K562 (cell line): ENCODE results near the gene TMEM270. TPM values are rescaled to one million over a fixed set of nuclear protein-coding genes. Genes with fewer than 3 reads are reported as not detected.

Source experiments
- ATAC-seq: fragments of 200-7000 bp; cut with Tn5 transposase; 3 replicates; pipeline ENCODE4 v1.9.1; 2020; ENCODE audit warnings: moderate library complexity
- BruUV-seq: library from RNA; stranded (reverse); fragments of 400-500 nt; replicated peaks from 2 replicates; lab custom pipeline; 2021; lab: Mats Ljungman, UMichigan
- CTCF ChIA-PET: fragments of 300-600 bp; formaldehyde crosslinking; extraction: SDS; loops from one replicate; lab custom pipeline; 2021; ENCODE audit warnings: low intra/inter-chr PET ratio; lab: Yijun Ruan, JAX
- POLR2A ChIA-PET: fragments of 300-600, 350-650 bp; sonication (Branson Sonifier 250); formaldehyde crosslinking; extraction: SDS; loops from one replicate; lab custom pipeline; 2021; ENCODE audit warnings: antibody characterized with exemption, inconsistent platforms; lab: Yijun Ruan, JAX
- DNase-seq, 4 experiments: peaks; one replicate each; pipeline versions ENCODE4 v3.0.0 to v3.0.0-alpha.2; 2011 to 2018; ENCODE audit warnings: low spot score in 3 of 4, mixed read lengths in 3 of 4; ENCODE audit errors: extremely low read depth in 1 of 4
- FAIRE-seq: peaks from 2 replicates; lab custom pipeline; 2011; peaks lifted over from hg19 to GRCh38; lab: Jason Lieb, UNC
- H2AFZ ChIP-seq: 2 replicates; pipeline ENCODE4 v1.6.0; 2011; ENCODE audit warnings: low read depth, low read length, control low read depth, inconsistent platforms
- H3K27ac ChIP-seq: fragments of 200-600 bp; 3 replicates; pipeline ENCODE4 v1.8.0; 2011; ENCODE audit warnings: low read depth, mild to moderate bottlenecking, control low read depth, inconsistent platforms, low read length, moderate library complexity, mixed read lengths; ENCODE audit errors: extremely low read depth
- H3K27me3 ChIP-seq, 2 experiments: fragments of 300-600 bp in 1 of 2; 2 replicates in 1 of 2; 3 replicates in 1 of 2; pipeline versions ENCODE4 v1.6.0 to v1.8.0; 2011; ENCODE audit warnings: inconsistent platforms in 2 of 2, low read length in 2 of 2, mild to moderate bottlenecking in 1 of 2, mixed read lengths in 1 of 2, moderate library complexity in 1 of 2; ENCODE audit not compliant: control insufficient read depth in 2 of 2, insufficient read depth in 2 of 2
- H3K36me3 ChIP-seq: fragments of 300-600 bp; 3 replicates; pipeline ENCODE4 v1.8.0; 2011; ENCODE audit warnings: mild to moderate bottlenecking, low read length, inconsistent platforms; ENCODE audit not compliant: control insufficient read depth, insufficient read depth
- H3K4me1 ChIP-seq, 2 experiments: fragments of 200-600 bp in 1 of 2; replicated peaks in 1 of 2; 2 replicates in 1 of 2; 3 replicates in 1 of 2; pipeline versions ENCODE4 v1.5.1 to v1.8.0; 2011; ENCODE audit warnings: inconsistent platforms in 2 of 2, low read length in 2 of 2, mild to moderate bottlenecking in 1 of 2, mixed read lengths in 1 of 2, moderate library complexity in 1 of 2; ENCODE audit not compliant: control insufficient read depth in 2 of 2, insufficient read depth in 2 of 2
- H3K4me2 ChIP-seq: 2 replicates; pipeline ENCODE4 v1.6.1; 2011; ENCODE audit warnings: low read length, control low read depth, inconsistent platforms, mixed read lengths; ENCODE audit not compliant: insufficient read depth
- H3K4me3 ChIP-seq: fragments of 200-600 bp; sonication (generic), shearing (Covaris generic); 2 replicates; pipeline ENCODE4 v1.5.1; 2016; ENCODE audit warnings: control low read depth, inconsistent platforms
- H3K79me2 ChIP-seq: fragments of 200-600 bp; 3 replicates; pipeline ENCODE4 v1.8.0; 2011; ENCODE audit warnings: low read length, inconsistent platforms; ENCODE audit not compliant: control insufficient read depth, insufficient read depth
- H3K9ac ChIP-seq, 2 experiments: 2 replicates each; pipeline versions ENCODE4 v1.6.0 to v1.6.1; 2011; ENCODE audit warnings: low read depth in 2 of 2, low read length in 2 of 2, control low read depth in 1 of 2, inconsistent platforms in 1 of 2, mild to moderate bottlenecking in 1 of 2, mixed read lengths in 1 of 2; ENCODE audit not compliant: insufficient read depth in 1 of 2
- H3K9me1 ChIP-seq: one replicate; pipeline ENCODE4 v1.6.0; 2011; ENCODE audit warnings: inconsistent platforms, mild to moderate bottlenecking, low read length, moderate library complexity; ENCODE audit not compliant: control insufficient read depth, insufficient read depth
- H3K9me3 ChIP-seq: replicated peaks from 2 replicates; pipeline ENCODE4 v1.5.1; 2011; ENCODE audit warnings: low read depth, low read length, inconsistent platforms; ENCODE audit not compliant: control insufficient read depth, insufficient read depth
- H4K20me1 ChIP-seq: replicated peaks from 2 replicates; pipeline ENCODE4 v1.6.1; 2011; ENCODE audit warnings: low read length, inconsistent platforms, mixed read lengths; ENCODE audit not compliant: control insufficient read depth, insufficient read depth
- CBX3 ChIP-seq, 2 experiments: IDR thresholded peaks; 1 replicate in 1 of 2; 2 replicates in 1 of 2; pipeline ENCODE4 v1.6.1; 2012; ENCODE audit warnings: inconsistent platforms in 2 of 2, low read length in 2 of 2, borderline replicate concordance in 1 of 2, control low read depth in 1 of 2
- ELK1 ChIP-seq: sonication (generic); formaldehyde crosslinking; IDR thresholded peaks from 2 replicates; pipeline ENCODE4 v1.8.1; 2022; ENCODE audit warnings: missing genetic modification reagents
- HES1 ChIP-seq: fragments of 450-650 bp; IDR thresholded peaks from 2 replicates; pipeline ENCODE4 v1.6.1; 2016; ENCODE audit warnings: low read depth, mild to moderate bottlenecking, moderate library complexity
- MNT ChIP-seq, 2 experiments: fragments of 450-650 bp; conservative IDR thresholded peaks; 2 replicates each; pipeline ENCODE4 v1.6.1; 2017; ENCODE audit warnings: mild to moderate bottlenecking in 2 of 2, moderate library complexity in 2 of 2
- NFRKB ChIP-seq: fragments of 450-650 bp; IDR thresholded peaks from 2 replicates; pipeline ENCODE4 v1.6.1; 2016; ENCODE audit warnings: low read depth
- PHF8 ChIP-seq: fragments of 200-600 bp; sonication (generic); IDR thresholded peaks from 2 replicates; pipeline ENCODE4 v1.6.1; 2012; ENCODE audit warnings: mixed run types, mild to moderate bottlenecking, inconsistent platforms, low read length, moderate library complexity, borderline replicate concordance
- POLR2G ChIP-seq: fragments of 200-400 bp; formaldehyde crosslinking; IDR thresholded peaks from 2 replicates; pipeline ENCODE4 v1.6.1; 2017; ENCODE audit warnings: low read depth, mild to moderate bottlenecking, antibody characterized with exemption, low read length, moderate library complexity
- TCF7 ChIP-seq: sonication (generic); IDR thresholded peaks from 2 replicates; pipeline ENCODE4 v1.6.1; 2016; ENCODE audit warnings: antibody characterized with exemption, borderline replicate concordance
- ZNF232 ChIP-seq: sonication (generic); formaldehyde crosslinking; IDR thresholded peaks from 2 replicates; pipeline ENCODE4 v1.8.0; 2022; ENCODE audit warnings: mild to moderate bottlenecking, missing genetic modification reagents
- ZNF764 ChIP-seq: fragments of 250-450 bp; sonication (Bioruptor Pico); IDR thresholded peaks from 2 replicates; pipeline ENCODE4 v1.4.0; 2020; ENCODE audit warnings: low read depth, mild to moderate bottlenecking, moderate library complexity
- ZNF79 ChIP-seq: fragments of 250-450 bp; sonication (Bioruptor Pico); IDR thresholded peaks from 2 replicates; pipeline ENCODE4 v1.4.0; 2020; ENCODE audit warnings: low read depth, mild to moderate bottlenecking, moderate library complexity
- WGBS: fragments of 100-300 bp; shearing (Covaris generic); methylation state at CpG from one replicate; pipeline ENCODE4 v1.1.6; 2016; ENCODE audit warnings: low coverage, mixed read lengths; ENCODE audit not compliant: insufficient coverage; ENCODE audit errors: missing lambda C conversion rate; 5-methylcytosine and 5-hydroxymethylcytosine counted together
- in situ Hi-C: fragments of 300-500 bp; cut with MboI; formaldehyde crosslinking; loops from 4 replicates; pipeline ENCODE4 v1.15.0; 2018; ENCODE audit warnings: inconsistent platforms, mixed read lengths
- intact Hi-C: fragments of 100-400 bp; cut with micrococcal nuclease; formaldehyde crosslinking; loops from 2 replicates; pipeline ENCODE4 v1.14.2; 2022
- polyA plus RNA-seq, 8 experiments: library from polyadenylated mRNA; depleted of rRNA in 4 of 8; stranded (reverse) in 5 of 8; unstranded in 3 of 8; fragments of >200 nt; fragmentation: Nextera tagmentation in 2 of 8; fragmentation: Illumina TruSeq in 1 of 8; extraction: Ambion mirVana in 2 of 8; extraction: Trizol in 1 of 8; gene quantifications; 2 replicates each; pipeline versions ENCODE4 v1.2.1 to v1.2.3, GENCODE V29; 2011 to 2014; ENCODE audit warnings: inconsistent platforms in 1 of 8, missing spikeins in 1 of 8
- total RNA-seq, 7 experiments: library from RNA; depleted of rRNA in 6 of 7; stranded (reverse); fragments of >200 nt in 6 of 7; fragmentation: Illumina TruSeq in 2 of 7; extraction: Trizol in 2 of 7; gene quantifications; 2 replicates each; pipeline versions ENCODE4 v1.2.1 to v1.2.3, GENCODE V29; 2011 to 2021; ENCODE audit warnings: low replicate concordance in 1 of 7

TMEM270 gene
- total and polyA plus RNA-seq, 9 of the 15 experiments (the other 6 are each of a cell fraction or from before 2014, with no cell fraction given), result not detected

- intact Hi-C loops, result no loop called here
- DNase-seq (no peak), FAIRE-seq (no peak), ATAC-seq (no peak)
- Histone ChIP-seq H3K4me1 (peaks cover 8 to 23% of the 10 kb centered on the region in 2 experiments; a peak in 4 of 5 replicates), H3K36me3 (no peaks in the 10 kb centered on the region), H3K27me3 (peaks cover 0 to 38% of the 10 kb centered on the region in 2 experiments; a peak in 2 of 5 replicates), H3K9ac (no peak overlapping the region), H3K9me1 (no peaks in the 10 kb centered on the region), H3K4me2 (no peak overlapping the region), H3K9me3 (no peaks in the 10 kb centered on the region), H2AFZ (no peak overlapping the region), H3K79me2 (no peaks in the 10 kb centered on the region), H4K20me1 (0 out of 2 replicates have a peak, but pooled peaks cover 12% of the 10 kb centered on the region), H3K4me3 (no peak overlapping the region), H3K27ac (no peak overlapping the region)
- ChIA-PET POLR2A (interaction anchor here (0.7 to 1.9 kb wide), 2 partner anchors 8 to 10 kb away, joined by 3 to 7 read pairs; no protein-coding TSS in a partner anchor), CTCF (no interaction called here)
- no TSS peak for BruUV-seq
- in situ Hi-C loops, result no loop called here
- TF ChIP-seq ZNF79, result no peak
- TF ChIP-seq CBX3 (IDR thresholded peaks at IDR 0.05; ENCODE audit: borderline replicate concordance in 1 of 2, low read length in 2 of 2), result peak in 1 of 2 experiments; percentile 61; a peak in 1 of 3 replicates
- 13% methylated on average over 3 of the region's 3 CpGs for WGBS
These were observed 34.7 kb downstream of the TMEM270 start for GRCh38 chr7:73895626-73896025.

GRCh38 chr7:73896454-73896853, 35.5 kb downstream of the TMEM270 start:
- Histone ChIP-seq H3K27ac (no peak overlapping the region), H3K79me2 (no peaks in the 10 kb centered on the region), H3K4me1 (peaks cover 5 to 18% of the 10 kb centered on the region in 2 experiments; a peak in 4 of 5 replicates), H3K27me3 (peaks cover 0 to 40% of the 10 kb centered on the region in 2 experiments; a peak in 2 of 5 replicates), H3K9ac (no peak overlapping the region), H4K20me1 (0 out of 2 replicates have a peak, but pooled peaks cover 11% of the 10 kb centered on the region), H3K9me3 (no peaks in the 10 kb centered on the region), H3K9me1 (no peaks in the 10 kb centered on the region), H3K4me2 (no peak overlapping the region), H3K4me3 (no peak overlapping the region), H3K36me3 (no peaks in the 10 kb centered on the region), H2AFZ (no peak overlapping the region)
- intact Hi-C loops (no loop called here), in situ Hi-C loops (no loop called here)
- ChIA-PET POLR2A (interaction anchor here (0.7 to 1.9 kb wide), 3 partner anchors 8 to 10 kb away, joined by 3 to 7 read pairs (median 3); no protein-coding TSS in a partner anchor), CTCF (no interaction called here)
- WGBS, result 8% methylated on average over 1 of the region's 1 CpG
- DNase-seq (no peak), ATAC-seq (no peak), FAIRE-seq (no peak)
- no TSS peak for BruUV-seq
- no peak for TF ChIP-seq POLR2G
- no peak for TF ChIP-seq ZNF232 (CRISPR knock-in tag)
- no peak for TF ChIP-seq NFRKB
- TF ChIP-seq ELK1, result no peak
- no peak for TF ChIP-seq TCF7
- no peak for TF ChIP-seq HES1
- no peak for TF ChIP-seq PHF8
- no peak for TF ChIP-seq MNT (conservative IDR thresholded peaks at IDR 0.05)
- no peak for TF ChIP-seq ZNF764 (CRISPR knock-in tag)
